ENCODE data around the gene PDE4D. TPM values are rescaled to one million over a fixed set of nuclear protein-coding genes. Genes with fewer than 3 reads are reported as not detected.
A peak's percentile ranks its signal among the peaks of the same experiment; 100 is the strongest.

PDE4D gene
- total RNA-seq, 4 donors from 2014 or later = 35.0 to 121 (median 63.4) TPM

- no peak overlapping the region for H3K27ac ChIP-seq
- H3K27me3 ChIP-seq = no peaks in the 10 kb centered on the region
- 90 to 94% methylated on average over 5 to 12 of the region's 12 CpGs for WGBS, 2 donors (ENCODE audit: low coverage in 1 of 2)
- no peak for ATAC-seq
- H3K4me1 ChIP-seq = peaks cover 0 to 7% (median 3%) of the 10 kb centered on the region in 3 donors
- TF ChIP-seq CTCF (IDR thresholded peaks at IDR 0.05) (no peak), POLR2AphosphoS5 (IDR thresholded peaks at IDR 0.05) (no peak), EP300 (IDR thresholded peaks at IDR 0.05) (no peak), POLR2A (IDR thresholded peaks at IDR 0.05) (no peak)
- no peak overlapping the region for H3K4me3 ChIP-seq
- no peaks in the 10 kb centered on the region for H3K36me3 ChIP-seq
- no peaks in the 10 kb centered on the region for H3K9me3 ChIP-seq
Measured at GRCh38 chr5:59071755-59072549, 821.6 kb downstream of the PDE4D start.

- WGBS, 2 donors (ENCODE audit: low coverage in 1 of 2) = 20 to 33% methylated on average over 1 to 2 of the region's 2 CpGs
- TF ChIP-seq EP300 (IDR thresholded peaks at IDR 0.05) (no peak), POLR2A (IDR thresholded peaks at IDR 0.05) (no peak), CTCF (IDR thresholded peaks at IDR 0.05) (no peak), POLR2AphosphoS5 (IDR thresholded peaks at IDR 0.05) (peak; percentile 71)
Measured at GRCh38 chr5:59069438-59070079, 824.0 kb downstream of the PDE4D start.

GRCh38 chr5:59067956-59068656, 825.4 kb downstream of the PDE4D start:
- 87 to 98% methylated on average over 4 of the region's 4 CpGs for WGBS, 2 donors (ENCODE audit: low coverage in 1 of 2)
- ATAC-seq = no peak
- Histone ChIP-seq H3K36me3 (no peaks in the 10 kb centered on the region), H3K4me3 (no peak overlapping the region), H3K4me1 (peaks cover 0 to 23% (median 3%) of the 10 kb centered on the region in 3 donors), H3K27ac (no peak overlapping the region), H3K9me3 (no peaks in the 10 kb centered on the region), H3K27me3 (no peaks in the 10 kb centered on the region)
- TF ChIP-seq CTCF (IDR thresholded peaks at IDR 0.05) (no peak), EP300 (IDR thresholded peaks at IDR 0.05) (no peak), POLR2AphosphoS5 (IDR thresholded peaks at IDR 0.05) (no peak), POLR2A (IDR thresholded peaks at IDR 0.05) (no peak)

More at GRCh38 chr5:59069438-59070079, 824.0 kb downstream of the PDE4D start:
- Histone ChIP-seq H3K27me3 (no peaks in the 10 kb centered on the region), H3K4me1 (peaks cover 0 to 9% (median 3%) of the 10 kb centered on the region in 3 donors), H3K36me3 (no peaks in the 10 kb centered on the region), H3K4me3 (no peak overlapping the region), H3K27ac (peak overlapping the region in 2 of 4 donors; percentile 2 to 11), H3K9me3 (no peaks in the 10 kb centered on the region)
- ATAC-seq = peak; percentile 90

- Histone ChIP-seq H3K4me3 (no peak overlapping the region), H3K27ac (no peak overlapping the region), H3K36me3 (no peaks in the 10 kb centered on the region), H3K4me1 (peaks cover 0 to 32% (median 3%) of the 10 kb centered on the region in 3 donors), H3K27me3 (no peaks in the 10 kb centered on the region), H3K9me3 (no peaks in the 10 kb centered on the region)
- WGBS, 2 donors (ENCODE audit: low coverage in 1 of 2) = 83 to 88% methylated on average over 3 to 5 of the region's 5 CpGs
- ATAC-seq = no peak
- TF ChIP-seq CTCF (IDR thresholded peaks at IDR 0.05) = no peak
- no peak for TF ChIP-seq POLR2A (IDR thresholded peaks at IDR 0.05)
- TF ChIP-seq EP300 (IDR thresholded peaks at IDR 0.05) = no peak
- TF ChIP-seq POLR2AphosphoS5 (IDR thresholded peaks at IDR 0.05) = no peak
Measured at GRCh38 chr5:59066367-59067163, 827.0 kb downstream of the PDE4D start.
